ENCODE results near the gene FPR2.
"Not testable (repeated sequence)": the region's sequence is repeated elsewhere in the genome, so short reads cannot be mapped to it uniquely, and the experiment has no call there.

FPR2 gene, protein sequence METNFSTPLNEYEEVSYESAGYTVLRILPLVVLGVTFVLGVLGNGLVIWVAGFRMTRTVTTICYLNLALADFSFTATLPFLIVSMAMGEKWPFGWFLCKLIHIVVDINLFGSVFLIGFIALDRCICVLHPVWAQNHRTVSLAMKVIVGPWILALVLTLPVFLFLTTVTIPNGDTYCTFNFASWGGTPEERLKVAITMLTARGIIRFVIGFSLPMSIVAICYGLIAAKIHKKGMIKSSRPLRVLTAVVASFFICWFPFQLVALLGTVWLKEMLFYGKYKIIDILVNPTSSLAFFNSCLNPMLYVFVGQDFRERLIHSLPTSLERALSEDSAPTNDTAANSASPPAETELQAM

GRCh38 chr19:51760697-51761356 is at the start of gene FPR2:
FPR2 (plus strand) TSS chr19:51761180; CDS start chr19:51768659, 7,479 bp downstream.
- no peak for DNase-seq

- no peak for DNase-seq
These were observed 49.3 kb upstream of the FPR2 start for GRCh38 chr19:51711702-51712101.

GRCh38 chr19:51712461-51713081 is 48.4 kb upstream of the FPR2 start:
- DNase-seq: no peak

- DNase-seq: no peak
These were observed 47.4 kb upstream of the FPR2 start for GRCh38 chr19:51713319-51714285.

DNA sequence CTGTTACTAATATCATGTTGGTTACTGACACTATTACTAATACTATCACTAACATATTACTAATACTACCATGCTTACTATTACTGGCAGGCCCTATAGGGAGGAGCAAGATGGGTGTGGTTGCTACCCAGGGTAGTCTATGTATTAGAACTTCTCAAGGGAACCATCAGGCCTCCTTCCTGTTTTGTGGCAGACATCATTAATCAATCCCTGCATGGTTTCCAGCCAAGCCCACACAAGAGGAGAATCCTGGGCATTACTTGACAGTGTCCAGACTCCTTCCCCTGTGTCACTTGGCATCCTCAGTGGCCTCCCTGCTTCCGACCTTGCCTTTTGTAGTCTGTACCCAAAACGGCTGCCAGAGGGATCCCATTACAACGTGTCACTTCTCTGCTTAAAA is 46.1 kb upstream of the FPR2 start:
- no peak for DNase-seq

DNA sequence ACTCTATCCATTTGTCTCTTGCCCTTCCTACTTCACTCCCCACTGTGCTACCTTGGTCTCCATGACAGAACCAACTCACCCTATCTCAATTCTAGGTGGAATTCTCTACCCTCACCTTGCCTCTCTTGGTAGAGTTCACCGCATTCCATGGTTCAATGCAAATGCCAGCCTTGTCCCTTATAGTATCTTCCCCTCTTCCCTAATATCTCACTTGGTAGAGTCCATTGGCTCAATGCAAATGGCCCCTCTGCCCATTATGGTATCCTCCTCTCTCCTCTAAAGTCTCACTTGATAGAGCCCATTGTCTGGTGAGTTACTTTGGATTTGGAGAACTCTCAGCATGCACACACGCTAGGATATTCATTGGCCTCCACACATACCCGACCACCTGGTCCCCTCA is 45.1 kb upstream of the FPR2 start:
- no peak for DNase-seq

GRCh38 chr19:51716925-51717324 is 44.1 kb upstream of the FPR2 start:
- no peak for DNase-seq

- DNase-seq: no peak
These were observed 41.6 kb upstream of the FPR2 start for GRCh38 chr19:51719251-51719988.

DNA sequence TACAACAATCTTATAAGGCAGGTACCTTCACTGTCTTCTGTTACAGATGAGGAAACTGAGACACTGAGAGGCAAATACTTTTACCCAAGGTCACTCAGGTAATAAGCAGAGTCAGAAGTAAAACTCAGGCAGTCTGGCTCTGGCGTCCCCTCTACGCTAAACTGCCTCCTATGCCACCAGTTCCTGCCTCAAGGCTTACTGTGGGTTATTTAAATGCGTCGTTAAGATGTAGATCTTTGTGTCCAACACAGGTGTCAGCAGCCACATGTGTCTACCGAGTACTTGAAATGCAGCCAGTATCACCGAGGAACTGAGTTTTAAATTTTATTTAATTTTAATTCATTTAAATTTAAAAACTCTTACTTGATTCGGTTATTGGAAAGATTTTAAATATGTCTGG is 39.1 kb upstream of the FPR2 start:
- no peak for DNase-seq

- DNase-seq: no peak
These were observed 38.5 kb upstream of the FPR2 start for GRCh38 chr19:51722492-51722891.

GRCh38 chr19:51724543-51724942 is 36.4 kb upstream of the FPR2 start:
- DNase-seq: no peak

DNA sequence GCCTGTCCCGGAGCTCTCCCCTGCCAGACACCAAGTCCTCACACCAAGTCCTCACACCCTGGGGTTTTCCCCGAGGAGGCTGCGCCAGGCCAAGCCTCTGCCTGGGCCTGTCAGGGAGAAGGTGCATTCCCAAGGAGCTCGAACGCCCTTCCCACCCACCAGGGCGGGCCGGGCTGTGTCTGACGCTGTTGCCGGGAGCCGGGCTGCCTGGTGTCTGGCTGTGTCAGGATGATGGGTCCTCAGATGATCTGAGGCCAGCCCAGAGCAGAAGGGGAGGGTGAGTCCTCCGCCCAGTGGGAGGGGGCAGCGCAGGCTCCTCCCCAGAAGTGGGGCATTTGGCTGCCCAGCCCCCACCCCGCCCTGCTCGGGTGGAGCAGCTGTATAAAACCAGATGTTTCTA is 34.9 kb upstream of the FPR2 start:
- no peak for DNase-seq

- DNase-seq: no peak
These were observed 33.6 kb upstream of the FPR2 start for GRCh38 chr19:51727349-51727880.

DNA sequence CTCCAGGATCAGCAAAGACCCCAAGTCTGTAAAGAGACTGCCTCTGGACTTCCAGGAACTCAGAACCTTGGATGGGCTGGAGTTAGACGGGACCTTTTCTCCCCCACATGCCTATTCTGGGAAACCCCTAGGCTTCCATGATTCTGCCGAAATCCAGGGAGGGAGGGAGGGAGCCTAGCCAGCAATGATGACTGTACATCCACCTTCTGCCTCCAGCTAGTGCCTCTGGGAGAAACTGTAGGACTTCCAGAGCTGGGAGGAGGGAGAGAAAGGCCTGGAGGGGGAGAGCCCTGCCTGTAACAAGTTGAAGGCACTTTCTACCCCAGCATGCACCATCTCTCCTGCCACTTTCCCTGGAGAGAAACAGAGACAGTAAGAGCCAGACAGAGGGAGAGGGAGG is 31.2 kb upstream of the FPR2 start:
- DNase-seq: no peak

GRCh38 chr19:51733742-51734522 is 27.0 kb upstream of the FPR2 start:
- DNase-seq: no peak

- no peak for DNase-seq
These were observed 25.1 kb upstream of the FPR2 start for GRCh38 chr19:51735759-51736449.

DNA sequence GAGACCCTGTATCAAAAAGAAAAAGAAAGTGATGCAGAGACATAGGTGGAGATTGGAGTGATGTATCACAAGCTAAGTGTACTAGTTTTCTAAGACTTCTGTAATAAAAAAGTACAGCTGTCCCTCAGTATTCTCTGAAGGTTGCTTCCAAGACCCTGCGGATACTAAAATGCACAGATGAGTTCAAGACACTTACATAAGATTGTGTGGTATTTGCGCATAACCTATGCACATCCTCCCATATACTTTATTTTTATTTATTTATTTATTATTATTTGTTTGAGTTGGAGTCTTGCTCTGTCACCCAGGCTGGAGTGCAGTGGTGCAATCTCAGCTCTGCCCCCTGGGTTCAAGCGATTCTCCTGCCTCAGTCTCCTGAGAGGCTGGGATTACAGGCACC is 23.6 kb upstream of the FPR2 start:
- DNase-seq: no peak

GRCh38 chr19:51737924-51738323 is 23.1 kb upstream of the FPR2 start:
- DNase-seq: no peak

- DNase-seq: not testable (repeated sequence)
These were observed 22.5 kb upstream of the FPR2 start for GRCh38 chr19:51738523-51738922.

DNA sequence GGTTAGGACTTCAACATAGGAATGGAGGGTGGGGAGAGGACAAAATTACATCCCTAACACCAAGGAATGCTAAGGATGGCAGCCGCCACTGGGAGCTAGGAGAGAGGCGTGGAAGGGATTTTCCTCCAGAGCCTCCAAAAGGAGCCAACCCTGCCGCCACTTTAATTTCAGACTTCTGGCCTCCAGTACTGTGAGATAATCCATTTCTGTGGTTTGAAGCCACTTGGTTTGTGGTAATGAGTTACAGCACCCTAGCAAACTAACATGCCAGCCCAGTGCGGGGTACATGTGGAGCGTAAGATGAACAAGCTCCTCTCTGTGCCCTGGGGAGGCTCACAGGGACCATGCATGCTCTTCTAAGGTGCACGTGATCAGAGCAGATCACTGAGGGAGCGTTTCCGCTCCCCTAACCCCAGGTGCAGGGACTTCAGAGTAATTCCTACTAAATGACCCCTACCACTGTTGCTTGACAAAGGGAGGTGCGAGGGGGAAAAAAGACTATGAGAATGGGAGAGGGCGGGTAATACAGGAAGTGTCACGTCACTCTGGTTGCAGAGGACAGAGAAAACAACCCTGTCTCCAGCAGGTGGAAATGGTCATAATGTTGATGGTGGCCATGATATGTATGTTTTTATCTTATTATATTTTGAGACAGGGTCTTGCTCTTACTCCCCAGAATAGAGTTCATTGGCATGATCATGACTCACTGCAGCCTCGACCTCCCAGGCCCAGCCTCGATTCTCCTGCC is 21.3 kb upstream of the FPR2 start:
- no peak for DNase-seq

Measured in activated CD4-positive, alpha-beta T cell treated with anti-CD3 and anti-CD28 coated beads, Interleukin-2, amount 50 U/mL, for 4 hours (primary cell).